GM23248 (cell line): Measurements from ENCODE around the gene METTL1.

Source experiments
- EZH2 ChIP-seq: fragments of 200-600 bp; sonication (generic); IDR thresholded peaks from 2 replicates; pipeline ENCODE4 v1.6.1; 2018; ENCODE audit warnings: antibody characterized with exemption, mild to moderate bottlenecking; ENCODE audit not compliant: insufficient read depth, poor library complexity, severe bottlenecking
- EZH2phosphoT487 ChIP-seq: fragments of 200-600 bp; sonication (generic); IDR thresholded peaks from 2 replicates; pipeline ENCODE4 v1.6.1; 2018; ENCODE audit warnings: antibody characterized with exemption, moderate library complexity, mild to moderate bottlenecking, low read depth; ENCODE audit not compliant: insufficient read depth

DNA sequence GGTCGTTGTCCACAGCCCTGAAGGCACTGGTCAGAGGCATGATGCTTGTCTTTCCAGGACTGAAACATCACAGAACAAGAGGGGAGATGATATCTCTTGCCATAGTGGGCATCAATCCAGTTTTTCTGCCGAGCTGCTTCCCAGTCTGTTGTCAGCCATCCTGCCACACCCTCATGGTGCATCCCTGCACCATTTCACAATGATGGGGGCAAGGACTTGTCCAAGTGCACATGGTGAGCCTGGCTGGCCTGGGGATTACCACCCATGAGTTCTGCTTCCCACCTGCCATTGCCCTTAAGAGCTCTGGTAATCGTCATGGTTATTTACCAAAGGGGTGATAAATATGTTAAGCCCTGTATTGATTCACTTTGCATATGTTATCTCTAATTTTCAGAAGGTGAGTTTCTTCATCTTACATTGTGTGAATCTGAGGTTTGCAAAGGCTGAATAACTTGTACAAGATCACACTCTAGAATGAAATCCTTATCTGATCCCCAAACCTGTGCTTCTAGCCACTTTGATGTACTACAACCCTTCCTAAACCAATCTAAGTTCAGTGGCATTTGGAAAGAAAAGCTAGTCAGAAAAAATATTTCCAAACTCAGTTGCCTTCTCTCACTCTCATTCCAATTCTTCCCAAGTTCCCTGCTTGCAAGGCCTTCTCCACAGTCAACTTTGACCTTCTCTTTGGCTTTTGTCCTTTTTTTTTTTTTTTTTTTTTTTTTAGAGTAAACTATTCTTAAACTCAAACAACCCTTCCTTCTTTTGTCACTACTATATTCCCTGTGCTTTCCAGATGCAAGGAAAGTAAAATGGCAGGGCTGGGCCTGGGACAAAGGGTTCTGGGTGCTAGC lies 44.3 kb upstream of the METTL1 start:
- TF ChIP-seq EZH2 (no peak), EZH2phosphoT487 (no peak)
